H1 (cell line): ENCODE results near the gene KANSL1L.

Experiments
- BCL11A ChIP-seq, 2 experiments: IDR thresholded peaks; one replicate each; pipeline ENCODE4 v1.6.1; 2011; ENCODE audit warnings: low read depth in 2 of 2, low read length in 2 of 2, mild to moderate bottlenecking in 2 of 2
- CHD1 ChIP-seq: IDR thresholded peaks from 2 replicates; pipeline ENCODE4 v1.6.1; 2012; ENCODE audit warnings: low read depth, low read length, improper control_type of control experiment
- EP300 ChIP-seq, 2 experiments: IDR thresholded peaks; 1 replicate in 1 of 2; 2 replicates in 1 of 2; pipeline ENCODE4 v1.6.1; 2011 to 2012; ENCODE audit warnings: low read depth in 2 of 2, low read length in 2 of 2, mild to moderate bottlenecking in 2 of 2, borderline replicate concordance in 1 of 2, inconsistent platforms in 1 of 2, moderate library complexity in 1 of 2
- NRF1 ChIP-seq: IDR thresholded peaks from 2 replicates; pipeline ENCODE4 v1.6.1; 2011; ENCODE audit warnings: mild to moderate bottlenecking, low read depth, low read length, improper control_type of control experiment
- POLR2A ChIP-seq, 2 experiments: IDR thresholded peaks; 1 replicate in 1 of 2; 2 replicates in 1 of 2; pipeline ENCODE4 v1.6.1; 2011; ENCODE audit warnings: low read depth in 2 of 2, low read length in 2 of 2, mild to moderate bottlenecking in 2 of 2; ENCODE audit errors: control extremely low read depth in 1 of 2
- POLR2AphosphoS5 ChIP-seq: IDR thresholded peaks from 2 replicates; pipeline ENCODE4 v1.6.1; 2011; ENCODE audit warnings: low read depth, low read length
- SP1 ChIP-seq: IDR thresholded peaks from 2 replicates; pipeline ENCODE4 v1.6.1; 2011; ENCODE audit warnings: low read depth, low read length
- SRF ChIP-seq: IDR thresholded peaks from 2 replicates; pipeline ENCODE4 v1.6.1; 2011; ENCODE audit warnings: mild to moderate bottlenecking, low read depth, low read length, moderate library complexity
- ZNF274 ChIP-seq: IDR thresholded peaks from 2 replicates; pipeline ENCODE4 v1.7.0; 2012; ENCODE audit warnings: low read length, borderline replicate concordance; ENCODE audit errors: extremely low read depth
- TF ChIP-seq, protein P1 (sequence below): IDR thresholded peaks from 2 replicates; pipeline ENCODE4 v1.6.1; 2011; ENCODE audit warnings: low read depth, mild to moderate bottlenecking, low read length; ENCODE audit not compliant: insufficient read depth
- TF ChIP-seq, protein P2 (sequence below), 3 experiments: IDR thresholded peaks; 1 replicate in 2 of 3; 2 replicates in 1 of 3; pipeline versions ENCODE4 v1.5.1 to v1.6.1; 2011; ENCODE audit warnings: low read length in 3 of 3, mild to moderate bottlenecking in 3 of 3, inconsistent platforms in 2 of 3, low read depth in 1 of 3, moderate library complexity in 1 of 3; ENCODE audit not compliant: insufficient read depth in 1 of 3; ENCODE audit errors: control extremely low read depth in 1 of 3

DNA sequence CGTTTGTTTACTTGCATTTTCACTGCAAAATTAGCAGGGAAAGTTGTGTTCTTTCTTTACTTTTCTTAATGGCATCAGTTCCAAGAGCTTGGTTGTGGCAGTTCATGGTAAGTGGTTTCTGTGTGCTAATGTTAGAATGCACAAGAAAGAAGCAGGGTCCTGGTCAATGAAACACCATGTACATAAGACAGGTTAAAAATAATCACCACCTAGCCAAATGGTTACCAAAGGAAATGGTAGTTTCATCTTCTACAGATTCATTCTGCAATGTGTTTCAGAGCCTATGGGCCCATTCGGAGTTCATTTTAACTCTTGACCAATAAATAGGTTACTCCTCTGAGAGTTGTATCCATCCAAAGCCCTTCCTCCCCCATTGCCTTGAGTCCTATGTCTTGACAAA lies 186.9 kb downstream of the KANSL1L start:
- TF ChIP-seq ZNF274 (no peak), CHD1 (no peak), POLR2AphosphoS5 (no peak), NRF1 (no peak), SP1 (no peak), SRF (no peak), BCL11A (IDR thresholded peaks at IDR 0.05; ENCODE audit: low read depth in 2 of 2, low read length in 2 of 2) (no peak), EP300 (IDR thresholded peaks at IDR 0.05; ENCODE audit: borderline replicate concordance in 1 of 2, low read depth in 2 of 2, low read length in 2 of 2) (no peak), POLR2A (IDR thresholded peaks at IDR 0.05; ENCODE audit: control extremely low read depth in 1 of 2, low read depth in 2 of 2, low read length in 2 of 2) (no peak)
- TF ChIP-seq, protein P1, sequence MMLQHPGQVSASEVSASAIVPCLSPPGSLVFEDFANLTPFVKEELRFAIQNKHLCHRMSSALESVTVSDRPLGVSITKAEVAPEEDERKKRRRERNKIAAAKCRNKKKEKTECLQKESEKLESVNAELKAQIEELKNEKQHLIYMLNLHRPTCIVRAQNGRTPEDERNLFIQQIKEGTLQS: no peak
- TF ChIP-seq, protein P2, sequence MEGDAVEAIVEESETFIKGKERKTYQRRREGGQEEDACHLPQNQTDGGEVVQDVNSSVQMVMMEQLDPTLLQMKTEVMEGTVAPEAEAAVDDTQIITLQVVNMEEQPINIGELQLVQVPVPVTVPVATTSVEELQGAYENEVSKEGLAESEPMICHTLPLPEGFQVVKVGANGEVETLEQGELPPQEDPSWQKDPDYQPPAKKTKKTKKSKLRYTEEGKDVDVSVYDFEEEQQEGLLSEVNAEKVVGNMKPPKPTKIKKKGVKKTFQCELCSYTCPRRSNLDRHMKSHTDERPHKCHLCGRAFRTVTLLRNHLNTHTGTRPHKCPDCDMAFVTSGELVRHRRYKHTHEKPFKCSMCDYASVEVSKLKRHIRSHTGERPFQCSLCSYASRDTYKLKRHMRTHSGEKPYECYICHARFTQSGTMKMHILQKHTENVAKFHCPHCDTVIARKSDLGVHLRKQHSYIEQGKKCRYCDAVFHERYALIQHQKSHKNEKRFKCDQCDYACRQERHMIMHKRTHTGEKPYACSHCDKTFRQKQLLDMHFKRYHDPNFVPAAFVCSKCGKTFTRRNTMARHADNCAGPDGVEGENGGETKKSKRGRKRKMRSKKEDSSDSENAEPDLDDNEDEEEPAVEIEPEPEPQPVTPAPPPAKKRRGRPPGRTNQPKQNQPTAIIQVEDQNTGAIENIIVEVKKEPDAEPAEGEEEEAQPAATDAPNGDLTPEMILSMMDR (IDR thresholded peaks at IDR 0.05; ENCODE audit: control extremely low read depth in 1 of 3, insufficient read depth in 1 of 3, low read depth in 1 of 3, low read length in 3 of 3): no peak
